Loucy (cell line): Measurements from ENCODE around the gene PRKN.

Source experiments
- H2AFZ ChIP-seq: fragments of 200-600 bp; sonication (generic); 2 replicates; pipeline ENCODE4 v1.6.0; 2016; ENCODE audit warnings: antibody characterized with exemption, mild to moderate bottlenecking, low read length, moderate library complexity
- H3F3A ChIP-seq: fragments of 200-600 bp; 2 replicates; pipeline ENCODE4 v1.6.0; 2016; ENCODE audit warnings: antibody characterized with exemption, low read depth, mild to moderate bottlenecking
- H3K27me3 ChIP-seq: fragments of 200-600 bp; sonication (generic); 2 replicates; pipeline ENCODE4 v1.6.1; 2014; ENCODE audit warnings: low read length, mild to moderate bottlenecking; ENCODE audit not compliant: insufficient read depth, poor library complexity, severe bottlenecking
- H3K36me3 ChIP-seq: fragments of 200-600 bp; sonication (generic); 2 replicates; pipeline ENCODE4 v1.6.1; 2016; ENCODE audit warnings: low read length; ENCODE audit not compliant: insufficient read depth
- H3K4me1 ChIP-seq: fragments of 200-600 bp; sonication (generic); 2 replicates; pipeline ENCODE4 v1.5.1; 2014; ENCODE audit warnings: low read length, mild to moderate bottlenecking; ENCODE audit not compliant: insufficient read depth, poor library complexity, severe bottlenecking
- H3K4me2 ChIP-seq: fragments of 200-600 bp; sonication (generic); 2 replicates; pipeline ENCODE4 v1.6.0; 2014; ENCODE audit warnings: antibody characterized with exemption, low read length, low read depth, mild to moderate bottlenecking; ENCODE audit not compliant: poor library complexity, severe bottlenecking
- H3K4me3 ChIP-seq: fragments of 200-600 bp; sonication (generic); 2 replicates; pipeline ENCODE4 v1.5.1; 2014; ENCODE audit warnings: low read length, mild to moderate bottlenecking, mixed read lengths; ENCODE audit not compliant: poor library complexity, severe bottlenecking
- H3K79me2 ChIP-seq: fragments of 200-600 bp; sonication (generic); 2 replicates; pipeline ENCODE4 v1.6.1; 2014; ENCODE audit warnings: low read length; ENCODE audit not compliant: insufficient read depth
- H3K9ac ChIP-seq: fragments of 200-600 bp; sonication (generic); 2 replicates; pipeline ENCODE4 v1.6.0; 2014; ENCODE audit warnings: mild to moderate bottlenecking, low read depth, low read length, moderate library complexity; ENCODE audit not compliant: poor library complexity, severe bottlenecking
- H3K9me2 ChIP-seq: fragments of 200-600 bp; sonication (generic); replicated peaks from 2 replicates; pipeline ENCODE4 v1.6.1; 2016; ENCODE audit warnings: low read depth, low read length, mixed read lengths
- H3K9me3 ChIP-seq: fragments of 200-600 bp; sonication (generic); 2 replicates; pipeline ENCODE4 v1.6.1; 2014; ENCODE audit warnings: mild to moderate bottlenecking, antibody characterized with exemption, low read length, low read depth; ENCODE audit not compliant: insufficient read depth
- H4K20me1 ChIP-seq: fragments of 200-600 bp; sonication (generic); 2 replicates; pipeline ENCODE4 v1.6.0; 2014; ENCODE audit warnings: antibody characterized with exemption, low read length, mild to moderate bottlenecking; ENCODE audit not compliant: insufficient read depth, poor library complexity, severe bottlenecking
- CTCF ChIP-seq: fragments of 200-600 bp; sonication (generic); conservative IDR thresholded peaks from 2 replicates; pipeline ENCODE4 v1.5.1; 2014; ENCODE audit warnings: mild to moderate bottlenecking, antibody characterized with exemption, low read length
- EZH2phosphoT487 ChIP-seq: fragments of 200-600 bp; IDR thresholded peaks from 2 replicates; pipeline ENCODE4 v1.6.1; 2018; ENCODE audit warnings: antibody characterized with exemption, mild to moderate bottlenecking, moderate library complexity, borderline replicate concordance

Gene PRKN

DNA sequence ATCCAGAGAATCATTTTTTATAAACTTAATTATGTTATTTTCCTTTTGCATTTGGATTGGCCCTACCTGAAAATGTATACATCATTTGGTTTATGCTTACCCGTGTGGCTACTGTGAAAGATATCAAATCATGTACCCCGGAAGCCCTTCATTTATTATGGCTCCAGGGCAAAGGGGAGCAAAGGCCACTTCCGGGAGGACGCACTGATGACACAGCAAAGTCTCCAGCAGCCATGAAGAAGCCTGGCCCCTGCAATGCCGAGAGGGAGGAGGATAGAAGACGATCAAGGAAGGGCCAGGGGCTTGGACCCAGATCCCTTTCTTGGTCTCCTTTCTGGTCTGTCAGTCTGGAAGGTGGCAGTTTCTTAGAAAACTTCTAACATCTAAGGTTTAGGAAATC is 1073.4 kb downstream of the PRKN start:
- no peaks in the 10 kb centered on the region for H3F3A ChIP-seq
- no peaks in the 10 kb centered on the region for H3K27me3 ChIP-seq
- no peaks in the 10 kb centered on the region for H3K9me2 ChIP-seq
- H3K9me3 ChIP-seq = no peaks in the 10 kb centered on the region; the same call in 1 of the 2 replicates
- no peak overlapping the region for H3K4me3 ChIP-seq
- no peaks in the 10 kb centered on the region for H3K4me1 ChIP-seq
- H3K9ac ChIP-seq = no peak overlapping the region
- H3K4me2 ChIP-seq = no peak overlapping the region
- no peaks in the 10 kb centered on the region for H3K36me3 ChIP-seq
- no peaks in the 10 kb centered on the region for H4K20me1 ChIP-seq
- H2AFZ ChIP-seq = no peak overlapping the region
- H3K79me2 ChIP-seq = no peaks in the 10 kb centered on the region
- TF ChIP-seq EZH2phosphoT487 (no peak), CTCF (no peak)

DNA sequence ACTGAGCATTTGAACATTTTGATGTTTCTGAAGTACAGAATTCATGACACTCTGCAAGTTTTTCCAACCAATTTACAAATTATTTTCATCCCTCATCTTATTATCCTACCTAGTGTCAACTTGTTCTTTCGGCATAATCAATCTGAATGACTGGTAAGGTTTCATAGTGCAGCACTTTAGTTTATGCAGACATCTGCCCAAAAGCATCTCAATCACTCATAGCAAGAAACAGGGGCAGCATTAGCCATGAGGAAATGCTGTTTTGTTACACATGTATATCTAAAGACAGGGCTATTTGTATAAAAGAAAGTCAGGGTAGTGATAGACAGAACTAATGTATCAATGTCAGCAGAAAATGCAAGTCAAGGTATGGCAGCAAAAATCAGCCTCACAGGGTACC is 1075.6 kb downstream of the PRKN start:
- no peak overlapping the region for H3K4me3 ChIP-seq
- TF ChIP-seq CTCF = no peak
- TF ChIP-seq EZH2phosphoT487 = no peak

GRCh38 chr6:161649841-161650240 is 1077.7 kb downstream of the PRKN start:
- TF ChIP-seq EZH2phosphoT487 (no peak), CTCF (no peak)
- Histone ChIP-seq H3K9ac (no peak overlapping the region), H3K27me3 (no peaks in the 10 kb centered on the region)

More for the DNA sequence above, 1075.6 kb downstream of the PRKN start:
- Histone ChIP-seq H3K79me2 (no peaks in the 10 kb centered on the region), H2AFZ (no peak overlapping the region), H4K20me1 (no peaks in the 10 kb centered on the region), H3F3A (no peaks in the 10 kb centered on the region), H3K4me2 (no peak overlapping the region), H3K36me3 (no peaks in the 10 kb centered on the region), H3K27me3 (no peaks in the 10 kb centered on the region), H3K4me1 (no peaks in the 10 kb centered on the region), H3K9ac (no peak overlapping the region), H3K9me2 (no peaks in the 10 kb centered on the region), H3K9me3 (no peaks in the 10 kb centered on the region; the same call in 1 of the 2 replicates)

More at GRCh38 chr6:161649841-161650240, 1077.7 kb downstream of the PRKN start:
- Histone ChIP-seq H3K4me2 (no peak overlapping the region), H3K36me3 (no peaks in the 10 kb centered on the region), H4K20me1 (no peaks in the 10 kb centered on the region), H3K4me1 (no peaks in the 10 kb centered on the region), H3F3A (no peaks in the 10 kb centered on the region), H3K4me3 (no peak overlapping the region), H2AFZ (no peak overlapping the region), H3K79me2 (no peaks in the 10 kb centered on the region), H3K9me3 (no peaks in the 10 kb centered on the region; the same call in 1 of the 2 replicates), H3K9me2 (no peaks in the 10 kb centered on the region)
